Measurements from ENCODE around the gene NOS1AP.

Gene NOS1AP

GRCh38 chr1:162265983-162266382 lies 196.5 kb downstream of the NOS1AP start:
- DNase-seq = no peak

- no peak for DNase-seq
Observed at GRCh38 chr1:162270016-162270770, 200.7 kb downstream of the NOS1AP start.

GRCh38 chr1:162271972-162272371 lies 202.5 kb downstream of the NOS1AP start:
- DNase-seq = no peak

- DNase-seq = no peak
Observed at GRCh38 chr1:162272419-162272818, 202.9 kb downstream of the NOS1AP start.

- DNase-seq = no peak
Observed at GRCh38 chr1:162275622-162276175, 206.2 kb downstream of the NOS1AP start.

- DNase-seq = no peak
Observed at GRCh38 chr1:162276493-162276892, 207.0 kb downstream of the NOS1AP start.

GRCh38 chr1:162279136-162279498 lies 209.6 kb downstream of the NOS1AP start:
- DNase-seq = no peak

GRCh38 chr1:162281426-162281825 lies 211.9 kb downstream of the NOS1AP start:
- DNase-seq = no peak

- no peak for DNase-seq
Observed at GRCh38 chr1:162283657-162284056, 214.2 kb downstream of the NOS1AP start.

- no peak for DNase-seq
Observed at GRCh38 chr1:162284206-162284955, 214.9 kb downstream of the NOS1AP start.

GRCh38 chr1:162285149-162285561 lies 215.7 kb downstream of the NOS1AP start:
- no peak for DNase-seq

GRCh38 chr1:162291000-162291399 lies 221.5 kb downstream of the NOS1AP start:
- DNase-seq = no peak

GRCh38 chr1:162292422-162292849 lies 222.9 kb downstream of the NOS1AP start:
- no peak for DNase-seq

GRCh38 chr1:162293073-162293692 lies 223.7 kb downstream of the NOS1AP start:
- no peak for DNase-seq

- no peak for DNase-seq
Observed at GRCh38 chr1:162294015-162294414, 224.5 kb downstream of the NOS1AP start.

- no peak for DNase-seq
Observed at GRCh38 chr1:162297208-162297607, 227.7 kb downstream of the NOS1AP start.

- DNase-seq = no peak
Observed at GRCh38 chr1:162298266-162298665, 228.8 kb downstream of the NOS1AP start.

- no peak for DNase-seq
Observed at GRCh38 chr1:162299018-162299417, 229.5 kb downstream of the NOS1AP start.

- DNase-seq = no peak
Observed at GRCh38 chr1:162300057-162300917, 230.8 kb downstream of the NOS1AP start.

GRCh38 chr1:162301696-162302095 lies 232.2 kb downstream of the NOS1AP start:
- no peak for DNase-seq

- DNase-seq = no peak
Observed at GRCh38 chr1:162302306-162303003, 233.0 kb downstream of the NOS1AP start.

- no peak for DNase-seq
Observed at GRCh38 chr1:162303004-162303344, 233.5 kb downstream of the NOS1AP start.
